ENCODE results near the gene SLC35E2B. TPM values are rescaled to one million over a fixed set of nuclear protein-coding genes. Genes with fewer than 3 reads are reported as not detected.

The SLC35E2B gene
- total RNA-seq, 1 donor from 2014 or later, result 45.1 TPM

DNA sequence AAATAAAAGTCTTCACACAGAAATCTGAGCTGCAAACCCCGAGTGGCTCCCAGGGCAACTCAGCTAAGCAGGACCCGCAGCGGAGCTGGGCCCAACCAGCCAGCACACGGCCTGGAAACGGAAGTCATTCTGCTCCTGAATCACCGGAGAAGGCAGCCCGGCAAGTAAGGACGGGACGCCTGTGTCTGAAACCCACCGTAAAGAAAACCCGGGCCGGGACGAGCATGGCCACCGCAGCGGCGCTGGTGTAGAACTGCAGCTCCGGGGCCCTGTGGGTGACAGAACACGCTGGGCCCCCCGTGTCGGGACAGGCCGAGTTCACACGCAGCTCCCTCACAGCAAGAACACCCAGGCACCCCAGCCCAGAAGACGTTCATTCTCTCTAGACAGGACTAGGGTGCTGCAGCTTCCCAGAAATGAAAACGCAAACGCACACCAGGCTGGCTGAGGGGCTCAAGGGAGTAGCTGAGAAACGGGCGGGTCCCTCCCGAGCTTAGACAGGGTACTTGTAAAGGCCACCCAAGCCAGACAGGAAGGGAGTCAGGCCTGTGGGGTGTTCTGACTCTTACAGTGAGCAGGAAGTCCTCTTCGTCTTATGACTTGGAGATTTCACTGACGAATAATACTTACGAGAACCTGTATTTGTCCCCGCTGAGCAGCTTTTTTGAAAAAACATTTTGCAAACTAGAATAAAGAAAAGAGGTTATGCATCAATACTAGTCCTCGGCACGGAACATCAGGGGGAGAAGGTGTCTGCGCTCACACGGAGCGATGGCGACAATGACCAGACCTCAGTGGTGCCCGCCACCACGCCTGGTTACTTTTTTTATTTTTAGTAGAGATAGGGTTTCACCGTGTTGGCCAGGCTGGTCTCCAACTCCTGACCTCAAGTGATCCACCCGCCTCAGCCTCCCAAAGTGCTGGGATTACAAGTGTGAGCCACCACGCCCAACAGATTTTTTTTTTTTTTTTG lies 22.8 kb downstream of the SLC35E2B start:
- Mint-ChIP-seq H3K4me1 (ENCODE audit: low read depth, unreplicated experiment) (no peaks in the 10 kb centered on the region), H3K4me3 (ENCODE audit: unreplicated experiment) (no peak overlapping the region), H3K9me3 (ENCODE audit: unreplicated experiment) (no peaks in the 10 kb centered on the region), H3K27me3 (ENCODE audit: low read depth, unreplicated experiment) (no peaks in the 10 kb centered on the region), H3K36me3 (ENCODE audit: low read depth, unreplicated experiment) (peaks cover 5% of the 10 kb centered on the region), H3K27ac (ENCODE audit: unreplicated experiment) (no peak overlapping the region)
- no peak overlapping the region for H3K4me3 ChIP-seq (ENCODE audit: insufficient read depth, low read depth, low read length)
- no peaks in the 10 kb centered on the region for H4K20me1 ChIP-seq (ENCODE audit: insufficient read depth, low read length)
- H3K9me3 ChIP-seq (ENCODE audit: insufficient read depth, low read depth, low read length), result no peaks in the 10 kb centered on the region
- H3K27me3 ChIP-seq (ENCODE audit: insufficient read depth, low read length), result no peaks in the 10 kb centered on the region
- FAIRE-seq (no peak), DNase-seq (ENCODE audit: low read depth) (no peak)
- H3K4me2 ChIP-seq (ENCODE audit: low read length), result no peak overlapping the region
- H2AFZ ChIP-seq (ENCODE audit: low read depth, low read length), result no peak overlapping the region
- TF ChIP-seq, protein P1, sequence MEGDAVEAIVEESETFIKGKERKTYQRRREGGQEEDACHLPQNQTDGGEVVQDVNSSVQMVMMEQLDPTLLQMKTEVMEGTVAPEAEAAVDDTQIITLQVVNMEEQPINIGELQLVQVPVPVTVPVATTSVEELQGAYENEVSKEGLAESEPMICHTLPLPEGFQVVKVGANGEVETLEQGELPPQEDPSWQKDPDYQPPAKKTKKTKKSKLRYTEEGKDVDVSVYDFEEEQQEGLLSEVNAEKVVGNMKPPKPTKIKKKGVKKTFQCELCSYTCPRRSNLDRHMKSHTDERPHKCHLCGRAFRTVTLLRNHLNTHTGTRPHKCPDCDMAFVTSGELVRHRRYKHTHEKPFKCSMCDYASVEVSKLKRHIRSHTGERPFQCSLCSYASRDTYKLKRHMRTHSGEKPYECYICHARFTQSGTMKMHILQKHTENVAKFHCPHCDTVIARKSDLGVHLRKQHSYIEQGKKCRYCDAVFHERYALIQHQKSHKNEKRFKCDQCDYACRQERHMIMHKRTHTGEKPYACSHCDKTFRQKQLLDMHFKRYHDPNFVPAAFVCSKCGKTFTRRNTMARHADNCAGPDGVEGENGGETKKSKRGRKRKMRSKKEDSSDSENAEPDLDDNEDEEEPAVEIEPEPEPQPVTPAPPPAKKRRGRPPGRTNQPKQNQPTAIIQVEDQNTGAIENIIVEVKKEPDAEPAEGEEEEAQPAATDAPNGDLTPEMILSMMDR (IDR thresholded peaks at IDR 0.05; ENCODE audit: insufficient read depth, low read depth, low read length), result no peak
- no peak for TF ChIP-seq EZH2 (IDR thresholded peaks at IDR 0.05; ENCODE audit: insufficient read depth, low read length)
- H3K4me1 ChIP-seq (ENCODE audit: insufficient read depth, low read length), result no peaks in the 10 kb centered on the region
- no peak overlapping the region for H3K27ac ChIP-seq (ENCODE audit: low read depth, low read length)
- no peak overlapping the region for H3K9ac ChIP-seq (ENCODE audit: low read length)
- peaks cover 16% of the 10 kb centered on the region for H3K36me3 ChIP-seq (ENCODE audit: insufficient read depth, low read length)
- H3K79me2 ChIP-seq (ENCODE audit: insufficient read depth, low read length), result no peaks in the 10 kb centered on the region

DNA sequence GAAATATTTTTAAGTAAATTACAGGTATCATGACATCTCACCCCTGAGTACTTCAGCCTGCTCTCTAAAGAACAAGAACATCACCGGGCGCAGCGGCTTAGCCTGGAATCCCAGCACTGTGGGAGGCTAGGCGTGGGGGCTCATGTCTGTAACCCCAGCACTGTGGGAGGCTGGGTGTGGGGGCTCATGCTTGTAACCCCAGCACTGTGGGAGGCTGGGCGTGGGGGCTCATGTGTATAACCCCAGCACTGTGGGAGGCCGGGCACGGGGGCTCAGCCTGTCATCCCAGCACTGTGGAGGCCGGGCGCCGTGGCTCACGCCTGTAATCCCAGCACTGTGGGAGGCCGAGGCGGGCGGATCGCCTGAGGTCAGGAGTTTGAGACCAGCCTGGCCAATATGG lies 26.1 kb downstream of the SLC35E2B start:
- no peaks in the 10 kb centered on the region for H3K79me2 ChIP-seq (ENCODE audit: insufficient read depth, low read length)
- H3K36me3 ChIP-seq (ENCODE audit: insufficient read depth, low read length), result peaks cover 12% of the 10 kb centered on the region
- peaks cover 5% of the 10 kb centered on the region for H3K36me3 Mint-ChIP-seq (ENCODE audit: low read depth, unreplicated experiment)
- H3K4me2 ChIP-seq (ENCODE audit: low read length), result no peak overlapping the region
- H3K4me1 Mint-ChIP-seq (ENCODE audit: low read depth, unreplicated experiment), result no peaks in the 10 kb centered on the region
- H3K27ac Mint-ChIP-seq (ENCODE audit: unreplicated experiment), result no peak overlapping the region
- no peaks in the 10 kb centered on the region for H3K27me3 ChIP-seq (ENCODE audit: insufficient read depth, low read length)
- no peak for TF ChIP-seq EZH2 (IDR thresholded peaks at IDR 0.05; ENCODE audit: insufficient read depth, low read length)
- TF ChIP-seq, protein P1 (IDR thresholded peaks at IDR 0.05; ENCODE audit: insufficient read depth, low read depth, low read length), result no peak
- H3K9me3 Mint-ChIP-seq (ENCODE audit: unreplicated experiment), result no peaks in the 10 kb centered on the region
- H3K27me3 Mint-ChIP-seq (ENCODE audit: low read depth, unreplicated experiment), result no peaks in the 10 kb centered on the region
- H3K9me3 ChIP-seq (ENCODE audit: insufficient read depth, low read depth, low read length), result no peaks in the 10 kb centered on the region
- H3K4me3 ChIP-seq (ENCODE audit: insufficient read depth, low read depth, low read length), result no peak overlapping the region
- FAIRE-seq (no peak), DNase-seq (ENCODE audit: low read depth) (no peak)
- no peak overlapping the region for H2AFZ ChIP-seq (ENCODE audit: low read depth, low read length)
- no peak overlapping the region for H3K4me3 Mint-ChIP-seq (ENCODE audit: unreplicated experiment)
- H3K27ac ChIP-seq (ENCODE audit: low read depth, low read length), result no peak overlapping the region
- no peak overlapping the region for H3K9ac ChIP-seq (ENCODE audit: low read length)
- no peaks in the 10 kb centered on the region for H4K20me1 ChIP-seq (ENCODE audit: insufficient read depth, low read length)
- no peaks in the 10 kb centered on the region for H3K4me1 ChIP-seq (ENCODE audit: insufficient read depth, low read length)

DNA sequence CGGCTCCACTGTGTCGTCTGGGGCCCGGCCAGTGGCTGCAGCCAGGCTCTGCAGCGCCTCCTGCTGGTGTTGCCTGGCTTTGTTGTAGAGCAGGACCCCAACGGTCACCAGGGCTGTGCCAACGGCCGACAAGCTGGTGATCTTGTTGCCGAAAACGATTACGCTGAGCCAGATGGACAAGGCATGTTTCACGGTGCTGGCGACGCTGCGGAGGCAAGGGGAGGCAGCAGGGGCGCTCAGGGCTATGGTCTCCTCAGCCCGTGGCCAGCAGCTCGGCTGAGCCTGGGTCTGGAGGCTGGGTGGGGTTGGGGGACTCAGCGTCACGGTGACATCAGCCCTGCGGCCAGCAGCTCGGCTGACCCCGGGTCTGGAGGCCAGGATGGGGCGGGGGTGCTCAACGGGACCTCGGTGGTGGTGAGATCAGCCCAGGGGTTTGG lies 26.8 kb downstream of the SLC35E2B start:
- Histone ChIP-seq H4K20me1 (ENCODE audit: insufficient read depth, low read length) (no peaks in the 10 kb centered on the region), H3K4me3 (ENCODE audit: insufficient read depth, low read depth, low read length) (no peak overlapping the region), H3K79me2 (ENCODE audit: insufficient read depth, low read length) (no peaks in the 10 kb centered on the region), H3K4me1 (ENCODE audit: insufficient read depth, low read length) (no peaks in the 10 kb centered on the region), H3K9me3 (ENCODE audit: insufficient read depth, low read depth, low read length) (no peaks in the 10 kb centered on the region), H3K9ac (ENCODE audit: low read length) (no peak overlapping the region), H3K27ac (ENCODE audit: low read depth, low read length) (no peak overlapping the region), H3K36me3 (ENCODE audit: insufficient read depth, low read length) (peaks cover 9% of the 10 kb centered on the region), H3K4me2 (ENCODE audit: low read length) (no peak overlapping the region), H2AFZ (ENCODE audit: low read depth, low read length) (no peak overlapping the region), H3K27me3 (ENCODE audit: insufficient read depth, low read length) (no peaks in the 10 kb centered on the region)
- no peak for FAIRE-seq
- DNase-seq (ENCODE audit: low read depth), result no peak
- H3K9me3 Mint-ChIP-seq (ENCODE audit: unreplicated experiment), result no peaks in the 10 kb centered on the region
- no peaks in the 10 kb centered on the region for H3K4me1 Mint-ChIP-seq (ENCODE audit: low read depth, unreplicated experiment)
- no peak overlapping the region for H3K4me3 Mint-ChIP-seq (ENCODE audit: unreplicated experiment)
- H3K36me3 Mint-ChIP-seq (ENCODE audit: low read depth, unreplicated experiment), result peaks cover 2% of the 10 kb centered on the region
- TF ChIP-seq, protein P1 (IDR thresholded peaks at IDR 0.05; ENCODE audit: insufficient read depth, low read depth, low read length), result no peak
- TF ChIP-seq EZH2 (IDR thresholded peaks at IDR 0.05; ENCODE audit: insufficient read depth, low read length), result no peak
- H3K27me3 Mint-ChIP-seq (ENCODE audit: low read depth, unreplicated experiment), result no peaks in the 10 kb centered on the region
- no peak overlapping the region for H3K27ac Mint-ChIP-seq (ENCODE audit: unreplicated experiment)
